Measurements from ENCODE around the gene FARS2.

Gene FARS2

DNA sequence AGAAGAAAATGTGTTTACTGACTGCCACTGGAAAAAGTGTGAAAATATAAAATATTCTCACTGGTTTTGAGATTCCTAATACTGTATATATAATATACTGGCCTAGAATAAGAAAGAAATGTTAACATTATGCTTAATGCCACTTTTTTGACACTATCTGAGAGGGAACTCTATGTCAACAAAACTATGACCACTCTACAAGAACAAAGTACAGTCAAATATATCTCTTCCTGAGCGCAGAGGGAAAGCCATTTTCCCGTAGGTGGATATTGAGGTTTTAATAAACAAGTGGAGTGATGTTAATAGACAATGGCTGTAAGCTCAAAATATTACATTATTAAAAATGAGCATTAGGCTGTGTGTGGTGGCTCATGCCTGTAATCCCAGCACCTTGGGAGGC, 25.5 kb upstream of the FARS2 start:
- Histone ChIP-seq H3K4me3 (ENCODE audit: low read depth, low read length) (no peak overlapping the region), H3K9me3 (ENCODE audit: control insufficient read depth, insufficient read depth, low read depth, low read length) (no peaks in the 10 kb centered on the region), H3K4me1 (ENCODE audit: control insufficient read depth, insufficient read depth, low read length) (peaks cover 6% of the 10 kb centered on the region; the same call in 1 of the 2 replicates), H3K36me3 (ENCODE audit: control insufficient read depth in 2 of 2, insufficient read depth in 1 of 2, low read length in 2 of 2) (no peaks in the 10 kb centered on the region; a peak in 1 of 3 replicates), H3K27ac (ENCODE audit: extremely low read depth, low read depth, low read length) (no peak overlapping the region)
- POLR2A ChIA-PET: interaction anchor here (0.6 kb wide), 1 partner anchor 1403 kb away, joined by 3 read pairs; no protein-coding TSS in a partner anchor
- CTCF ChIA-PET: interaction anchor here (1.5 kb wide), 1 partner anchor 9 kb away, joined by 5 read pairs; no protein-coding TSS in a partner anchor
- no peak for TF ChIP-seq ZEB2 (tag by site-specific recombination; IDR thresholded peaks at IDR 0.05)
- TF ChIP-seq ZNF169 (tag by site-specific recombination; IDR thresholded peaks at IDR 0.05): no peak
- TF ChIP-seq ZNF394 (tag by site-specific recombination; IDR thresholded peaks at IDR 0.05; ENCODE audit: borderline replicate concordance): no peak
- TF ChIP-seq, protein P1, sequence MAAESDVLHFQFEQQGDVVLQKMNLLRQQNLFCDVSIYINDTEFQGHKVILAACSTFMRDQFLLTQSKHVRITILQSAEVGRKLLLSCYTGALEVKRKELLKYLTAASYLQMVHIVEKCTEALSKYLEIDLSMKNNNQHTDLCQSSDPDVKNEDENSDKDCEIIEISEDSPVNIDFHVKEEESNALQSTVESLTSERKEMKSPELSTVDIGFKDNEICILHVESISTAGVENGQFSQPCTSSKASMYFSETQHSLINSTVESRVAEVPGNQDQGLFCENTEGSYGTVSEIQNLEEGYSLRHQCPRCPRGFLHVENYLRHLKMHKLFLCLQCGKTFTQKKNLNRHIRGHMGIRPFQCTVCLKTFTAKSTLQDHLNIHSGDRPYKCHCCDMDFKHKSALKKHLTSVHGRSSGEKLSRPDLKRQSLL (tag by site-specific recombination; IDR thresholded peaks at IDR 0.05): no peak
- TF ChIP-seq ZNF341 (tag by site-specific recombination; IDR thresholded peaks at IDR 0.05; ENCODE audit: low read depth): no peak
- no peak for TF ChIP-seq ZNF391 (tag by site-specific recombination; IDR thresholded peaks at IDR 0.05; ENCODE audit: borderline replicate concordance, low read depth)
- no peak for TF ChIP-seq ZNF529 (tag by site-specific recombination; IDR thresholded peaks at IDR 0.05; ENCODE audit: insufficient replicate concordance)
- TF ChIP-seq ZIC2 (tag by site-specific recombination; IDR thresholded peaks at IDR 0.05): no peak
- no peak for TF ChIP-seq ZNF311 (tag by site-specific recombination; IDR thresholded peaks at IDR 0.05; ENCODE audit: borderline replicate concordance)
- TF ChIP-seq ZNF768 (tag by site-specific recombination; IDR thresholded peaks at IDR 0.05): no peak
- no peak for TF ChIP-seq GLI4 (tag by site-specific recombination; IDR thresholded peaks at IDR 0.05)
- TF ChIP-seq TRIM28 (IDR thresholded peaks at IDR 0.05; ENCODE audit: borderline replicate concordance, low read length): no peak
- no peak for TF ChIP-seq ZNF510 (tag by site-specific recombination; IDR thresholded peaks at IDR 0.05; ENCODE audit: insufficient replicate concordance)
- TF ChIP-seq ZNF585B (tag by site-specific recombination; IDR thresholded peaks at IDR 0.05): no peak
- TF ChIP-seq WT1 (tag by site-specific recombination; IDR thresholded peaks at IDR 0.05): no peak
- no peak for TF ChIP-seq ZNF121 (tag by site-specific recombination; IDR thresholded peaks at IDR 0.05)
- TF ChIP-seq, protein P2, sequence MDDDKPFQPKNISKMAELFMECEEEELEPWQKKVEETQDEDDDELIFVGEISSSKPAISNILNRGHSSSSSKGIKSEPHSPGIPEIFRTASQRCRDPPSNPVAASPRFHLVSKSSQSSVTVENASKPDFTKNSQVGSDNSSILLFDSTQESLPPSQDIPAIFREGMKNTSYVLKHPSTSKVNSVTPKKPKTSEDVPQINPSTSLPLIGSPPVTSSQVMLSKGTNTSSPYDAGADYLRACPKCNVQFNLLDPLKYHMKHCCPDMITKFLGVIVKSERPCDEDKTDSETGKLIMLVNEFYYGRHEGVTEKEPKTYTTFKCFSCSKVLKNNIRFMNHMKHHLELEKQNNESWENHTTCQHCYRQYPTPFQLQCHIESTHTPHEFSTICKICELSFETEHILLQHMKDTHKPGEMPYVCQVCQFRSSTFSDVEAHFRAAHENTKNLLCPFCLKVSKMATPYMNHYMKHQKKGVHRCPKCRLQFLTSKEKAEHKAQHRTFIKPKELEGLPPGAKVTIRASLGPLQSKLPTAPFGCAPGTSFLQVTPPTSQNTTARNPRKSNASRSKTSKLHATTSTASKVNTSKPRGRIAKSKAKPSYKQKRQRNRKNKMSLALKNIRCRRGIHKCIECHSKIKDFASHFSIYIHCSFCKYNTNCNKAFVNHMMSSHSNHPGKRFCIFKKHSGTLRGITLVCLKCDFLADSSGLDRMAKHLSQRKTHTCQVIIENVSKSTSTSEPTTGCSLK (tag by site-specific recombination; IDR thresholded peaks at IDR 0.05): no peak
- no peak for TF ChIP-seq ZNF777 (tag by site-specific recombination; IDR thresholded peaks at IDR 0.05; ENCODE audit: borderline replicate concordance)
- no peak for TF ChIP-seq ZNF37A (tag by site-specific recombination; IDR thresholded peaks at IDR 0.05)
- TF ChIP-seq, protein P3, sequence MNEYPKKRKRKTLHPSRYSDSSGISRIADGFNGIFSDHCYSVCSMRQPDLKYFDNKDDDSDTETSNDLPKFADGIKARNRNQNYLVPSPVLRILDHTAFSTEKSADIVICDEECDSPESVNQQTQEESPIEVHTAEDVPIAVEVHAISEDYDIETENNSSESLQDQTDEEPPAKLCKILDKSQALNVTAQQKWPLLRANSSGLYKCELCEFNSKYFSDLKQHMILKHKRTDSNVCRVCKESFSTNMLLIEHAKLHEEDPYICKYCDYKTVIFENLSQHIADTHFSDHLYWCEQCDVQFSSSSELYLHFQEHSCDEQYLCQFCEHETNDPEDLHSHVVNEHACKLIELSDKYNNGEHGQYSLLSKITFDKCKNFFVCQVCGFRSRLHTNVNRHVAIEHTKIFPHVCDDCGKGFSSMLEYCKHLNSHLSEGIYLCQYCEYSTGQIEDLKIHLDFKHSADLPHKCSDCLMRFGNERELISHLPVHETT (tag by site-specific recombination; IDR thresholded peaks at IDR 0.05): no peak

DNA sequence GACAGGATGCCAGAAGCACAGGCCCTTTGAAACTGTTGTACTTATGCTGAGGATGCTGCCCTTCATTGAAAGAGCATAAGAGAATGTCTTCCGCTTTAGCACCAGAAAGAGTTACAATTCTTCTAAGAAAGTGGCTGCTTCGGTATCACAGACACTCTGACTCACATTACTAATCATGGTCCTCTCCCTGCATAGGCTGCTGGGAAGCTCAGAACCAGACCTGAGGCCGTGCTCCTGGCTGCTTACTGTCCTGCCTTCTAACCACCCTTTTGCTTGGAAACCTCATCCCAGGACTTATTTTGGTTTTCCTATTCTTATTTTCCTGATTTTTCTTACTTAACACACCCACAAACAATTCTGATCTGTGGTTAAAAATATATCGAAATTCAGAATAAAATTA, 23.5 kb upstream of the FARS2 start:
- ChIA-PET POLR2A (no interaction called here), CTCF (interaction anchor here (0.8 kb wide), 1 partner anchor 208 kb away, joined by 3 read pairs; no protein-coding TSS in a partner anchor)
- peaks cover 6% of the 10 kb centered on the region; the same call in 1 of the 2 replicates for H3K4me1 ChIP-seq (ENCODE audit: control insufficient read depth, insufficient read depth, low read length)
- TF ChIP-seq, protein P4, sequence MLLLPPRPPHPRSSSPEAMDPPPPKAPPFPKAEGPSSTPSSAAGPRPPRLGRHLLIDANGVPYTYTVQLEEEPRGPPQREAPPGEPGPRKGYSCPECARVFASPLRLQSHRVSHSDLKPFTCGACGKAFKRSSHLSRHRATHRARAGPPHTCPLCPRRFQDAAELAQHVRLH (tag by site-specific recombination; IDR thresholded peaks at IDR 0.05): no peak
- TF ChIP-seq, protein P5, sequence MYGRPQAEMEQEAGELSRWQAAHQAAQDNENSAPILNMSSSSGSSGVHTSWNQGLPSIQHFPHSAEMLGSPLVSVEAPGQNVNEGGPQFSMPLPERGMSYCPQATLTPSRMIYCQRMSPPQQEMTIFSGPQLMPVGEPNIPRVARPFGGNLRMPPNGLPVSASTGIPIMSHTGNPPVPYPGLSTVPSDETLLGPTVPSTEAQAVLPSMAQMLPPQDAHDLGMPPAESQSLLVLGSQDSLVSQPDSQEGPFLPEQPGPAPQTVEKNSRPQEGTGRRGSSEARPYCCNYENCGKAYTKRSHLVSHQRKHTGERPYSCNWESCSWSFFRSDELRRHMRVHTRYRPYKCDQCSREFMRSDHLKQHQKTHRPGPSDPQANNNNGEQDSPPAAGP (tag by site-specific recombination; IDR thresholded peaks at IDR 0.05): no peak
- no peak for TF ChIP-seq GFI1B (tag by site-specific recombination; IDR thresholded peaks at IDR 0.05)
- H3K36me3 ChIP-seq (ENCODE audit: control insufficient read depth in 2 of 2, insufficient read depth in 1 of 2, low read length in 2 of 2): no peaks in the 10 kb centered on the region; a peak in 1 of 3 replicates
- no peaks in the 10 kb centered on the region for H3K9me3 ChIP-seq (ENCODE audit: control insufficient read depth, insufficient read depth, low read depth, low read length)
- H3K4me3 ChIP-seq (ENCODE audit: low read depth, low read length): no peak overlapping the region
- H3K27ac ChIP-seq (ENCODE audit: extremely low read depth, low read depth, low read length): no peak overlapping the region
